Neural cell (in vitro differentiated cells): ENCODE measurements around the gene ROR2.

Experiments used
- CTCF ChIP-seq: fragments of 450-650 bp; IDR thresholded peaks from 2 replicates; pipeline ENCODE4 v1.5.1; 2014; ENCODE audit warnings: antibody characterized with exemption, mild to moderate bottlenecking, moderate library complexity; ENCODE audit not compliant: poor library complexity, severe bottlenecking
- EP300 ChIP-seq: fragments of 450-650 bp; conservative IDR thresholded peaks from 2 replicates; pipeline ENCODE4 v1.6.1; 2014; ENCODE audit warnings: antibody characterized with exemption, mild to moderate bottlenecking, moderate library complexity; ENCODE audit not compliant: poor library complexity, severe bottlenecking
- EZH2 ChIP-seq: fragments of 200-600, 300-800 bp; shearing (Covaris generic), sonication (generic); IDR thresholded peaks from 2 replicates; pipeline ENCODE4 v1.6.1; 2014; ENCODE audit warnings: antibody characterized with exemption, low read length, borderline replicate concordance, mild to moderate bottlenecking; ENCODE audit not compliant: insufficient read depth, poor library complexity, severe bottlenecking
- RAD21 ChIP-seq: fragments of 450-650 bp; conservative IDR thresholded peaks from 2 replicates; pipeline ENCODE4 v1.6.1; 2014; ENCODE audit warnings: antibody characterized with exemption, mild to moderate bottlenecking, moderate library complexity
- SMC3 ChIP-seq: fragments of 450-650 bp; conservative IDR thresholded peaks from 2 replicates; pipeline ENCODE4 v1.6.1; 2014; ENCODE audit warnings: antibody characterized with exemption, mild to moderate bottlenecking, moderate library complexity; ENCODE audit not compliant: poor library complexity

- no peak for TF ChIP-seq SMC3
- TF ChIP-seq CTCF = no peak
- no peak for TF ChIP-seq RAD21
- TF ChIP-seq EP300 = no peak
- no peak for TF ChIP-seq EZH2
Observed at GRCh38 chr9:91864380-91864779, 85.6 kb downstream of the ROR2 start.
